Lower leg skin (tissue), 4 donors: ENCODE data around the gene ASCC1. TPM values are rescaled to one million over a fixed set of nuclear protein-coding genes. Genes with fewer than 3 reads are reported as not detected.
"Not testable (repeated sequence)": the region's sequence is repeated elsewhere in the genome, so short reads cannot be mapped to it uniquely, and the experiment has no call there.

Experiments used
- DNase-seq, 2 donors: peaks; one replicate each; pipeline ENCODE4 v3.0.0-alpha.2; 2019; ENCODE audit warnings: low spot score in 2 of 2
- H3K4me3 ChIP-seq: fragments of 200-600 bp; sonication (generic); 2 replicates; pipeline ENCODE4 v1.5.1; 2017; ENCODE audit warnings: mild to moderate bottlenecking, low read depth; ENCODE audit not compliant: poor library complexity, severe bottlenecking
- POLR2A ChIP-seq, 2 donors: fragments of 450-650 bp; IDR thresholded peaks; one replicate each; pipeline ENCODE4 v1.6.1; 2016 to 2017; ENCODE audit warnings: antibody characterized with exemption in 2 of 2, mild to moderate bottlenecking in 1 of 2, moderate library complexity in 1 of 2
- WGBS, 2 donors: methylation state at CpG; one replicate each; pipeline ENCODE4 v1.1.5; 2018; 5-methylcytosine and 5-hydroxymethylcytosine counted together
- intact Hi-C: fragments of 100-400 bp; cut with DNase I; formaldehyde crosslinking; loops from one replicate; pipeline ENCODE4 v1.15.0; 2023; ENCODE audit warnings: low total_unique reads
- total RNA-seq, 4 donors: library from RNA; depleted of rRNA; stranded (reverse); fragments of >200 nt; gene quantifications; one replicate each; pipeline ENCODE4 v1.1.0, GENCODE V29; 2016
- TF ChIP-seq, protein P1 (sequence below), 3 donors: fragments of 450-650 bp; IDR thresholded peaks; one replicate each; pipeline ENCODE4 v1.5.1; 2016; ENCODE audit warnings: antibody characterized with exemption in 3 of 3, mild to moderate bottlenecking in 3 of 3, moderate library complexity in 2 of 3

Gene ASCC1
- total RNA-seq, 4 donors from 2014 or later: 17.7 to 33.3 (median 23.1) TPM

DNA sequence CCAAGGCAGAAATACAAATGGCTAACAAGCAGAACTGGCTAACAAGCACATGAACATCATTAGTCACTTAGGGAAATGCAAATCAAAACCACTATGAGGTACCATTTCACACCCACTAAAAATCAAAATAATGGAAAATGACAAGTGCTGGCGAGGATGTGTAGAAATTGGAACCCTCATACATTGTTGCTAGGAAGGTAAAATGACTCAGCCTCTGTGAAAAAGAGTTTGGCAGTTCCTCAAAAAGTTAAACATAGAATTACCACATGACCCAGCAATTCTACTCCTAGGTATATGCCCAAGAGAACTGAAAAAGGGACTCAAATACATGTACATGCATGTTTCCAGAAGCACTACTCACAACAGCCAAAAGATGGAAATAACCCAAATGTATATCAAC, 53.1 kb downstream of the ASCC1 start:
- H3K4me3 ChIP-seq: no peak overlapping the region
- TF ChIP-seq, protein P1, sequence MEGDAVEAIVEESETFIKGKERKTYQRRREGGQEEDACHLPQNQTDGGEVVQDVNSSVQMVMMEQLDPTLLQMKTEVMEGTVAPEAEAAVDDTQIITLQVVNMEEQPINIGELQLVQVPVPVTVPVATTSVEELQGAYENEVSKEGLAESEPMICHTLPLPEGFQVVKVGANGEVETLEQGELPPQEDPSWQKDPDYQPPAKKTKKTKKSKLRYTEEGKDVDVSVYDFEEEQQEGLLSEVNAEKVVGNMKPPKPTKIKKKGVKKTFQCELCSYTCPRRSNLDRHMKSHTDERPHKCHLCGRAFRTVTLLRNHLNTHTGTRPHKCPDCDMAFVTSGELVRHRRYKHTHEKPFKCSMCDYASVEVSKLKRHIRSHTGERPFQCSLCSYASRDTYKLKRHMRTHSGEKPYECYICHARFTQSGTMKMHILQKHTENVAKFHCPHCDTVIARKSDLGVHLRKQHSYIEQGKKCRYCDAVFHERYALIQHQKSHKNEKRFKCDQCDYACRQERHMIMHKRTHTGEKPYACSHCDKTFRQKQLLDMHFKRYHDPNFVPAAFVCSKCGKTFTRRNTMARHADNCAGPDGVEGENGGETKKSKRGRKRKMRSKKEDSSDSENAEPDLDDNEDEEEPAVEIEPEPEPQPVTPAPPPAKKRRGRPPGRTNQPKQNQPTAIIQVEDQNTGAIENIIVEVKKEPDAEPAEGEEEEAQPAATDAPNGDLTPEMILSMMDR (IDR thresholded peaks at IDR 0.05): no peak
- no peak for TF ChIP-seq POLR2A (IDR thresholded peaks at IDR 0.05)
- intact Hi-C loops: no loop called here
- no peak for DNase-seq
- WGBS, 2 donors: 27 to 45% methylated on average over 1 of the region's 1 CpG

DNA sequence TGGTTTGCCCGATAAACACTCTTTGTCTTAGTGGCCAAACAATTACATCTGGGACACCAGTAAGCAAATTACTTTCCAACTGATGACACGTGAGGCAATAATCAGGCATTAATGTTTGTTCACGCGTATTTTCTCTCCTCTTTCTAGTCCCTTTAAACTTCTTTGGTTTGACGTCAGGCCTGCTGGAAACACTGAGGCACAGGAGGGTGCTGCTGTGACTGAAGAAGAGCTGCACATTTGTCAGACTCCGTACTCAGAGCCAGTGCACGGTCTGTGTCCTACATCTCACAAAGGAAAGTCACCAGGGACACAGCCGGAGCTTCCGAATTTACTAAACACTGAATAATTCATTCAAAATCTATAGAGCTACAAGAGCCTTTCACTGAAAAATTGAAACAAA, 57.9 kb downstream of the ASCC1 start:
- intact Hi-C loops: no loop called here
- 92 to 94% methylated on average over 9 of the region's 9 CpGs for WGBS, 2 donors
- no peak for TF ChIP-seq POLR2A (IDR thresholded peaks at IDR 0.05)
- TF ChIP-seq, protein P1 (IDR thresholded peaks at IDR 0.05): no peak
- no peak for DNase-seq
- H3K4me3 ChIP-seq: no peak overlapping the region

DNA sequence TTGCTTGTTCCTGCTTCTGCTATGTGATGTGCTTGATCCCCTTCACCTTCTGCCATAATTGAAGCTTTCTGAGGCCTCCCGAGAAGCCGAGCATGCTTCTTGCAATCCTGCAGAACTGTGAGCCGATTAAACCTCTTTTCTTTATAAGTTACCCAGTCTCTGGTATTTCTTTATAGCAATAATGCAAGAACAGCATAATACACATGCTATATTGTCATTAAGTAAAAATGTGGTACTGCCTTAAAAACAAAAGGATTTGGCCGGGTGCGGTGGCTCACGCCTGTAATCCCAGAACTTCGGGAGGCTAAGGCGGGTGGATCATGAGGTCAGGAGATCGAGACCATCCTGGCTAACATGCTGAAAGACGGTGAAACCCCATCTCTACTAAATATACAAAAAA, 59.9 kb downstream of the ASCC1 start:
- TF ChIP-seq POLR2A (IDR thresholded peaks at IDR 0.05): no peak
- TF ChIP-seq, protein P1 (IDR thresholded peaks at IDR 0.05): no peak
- 97 to 98% methylated on average over 10 of the region's 10 CpGs for WGBS, 2 donors
- intact Hi-C loops: no loop called here
- no peak overlapping the region for H3K4me3 ChIP-seq
- DNase-seq: no peak

DNA sequence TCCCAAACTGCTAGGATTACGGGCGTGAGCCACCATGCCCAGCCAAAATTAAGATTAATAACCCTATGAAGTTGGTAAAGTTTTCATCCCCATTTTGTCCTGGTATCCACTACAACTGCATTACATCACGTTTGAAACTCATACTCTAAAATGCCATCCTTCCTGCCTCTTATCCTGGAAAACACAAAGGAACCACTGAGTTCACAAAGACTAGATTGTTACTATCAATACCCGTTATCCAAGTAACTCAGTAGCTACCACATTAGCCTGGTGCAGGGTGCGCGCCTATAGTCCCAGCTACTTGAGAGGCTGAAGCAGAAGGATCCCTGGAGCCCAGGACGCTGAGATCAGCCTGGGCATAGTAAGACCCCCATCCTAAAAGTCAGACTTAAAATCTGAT, 63.8 kb downstream of the ASCC1 start:
- H3K4me3 ChIP-seq: no peak overlapping the region
- intact Hi-C loops: no loop called here
- no peak for TF ChIP-seq POLR2A (IDR thresholded peaks at IDR 0.05)
- TF ChIP-seq, protein P1 (IDR thresholded peaks at IDR 0.05): no peak
- 89 to 94% methylated on average over 7 of the region's 7 CpGs for WGBS, 2 donors
- DNase-seq: no peak

DNA sequence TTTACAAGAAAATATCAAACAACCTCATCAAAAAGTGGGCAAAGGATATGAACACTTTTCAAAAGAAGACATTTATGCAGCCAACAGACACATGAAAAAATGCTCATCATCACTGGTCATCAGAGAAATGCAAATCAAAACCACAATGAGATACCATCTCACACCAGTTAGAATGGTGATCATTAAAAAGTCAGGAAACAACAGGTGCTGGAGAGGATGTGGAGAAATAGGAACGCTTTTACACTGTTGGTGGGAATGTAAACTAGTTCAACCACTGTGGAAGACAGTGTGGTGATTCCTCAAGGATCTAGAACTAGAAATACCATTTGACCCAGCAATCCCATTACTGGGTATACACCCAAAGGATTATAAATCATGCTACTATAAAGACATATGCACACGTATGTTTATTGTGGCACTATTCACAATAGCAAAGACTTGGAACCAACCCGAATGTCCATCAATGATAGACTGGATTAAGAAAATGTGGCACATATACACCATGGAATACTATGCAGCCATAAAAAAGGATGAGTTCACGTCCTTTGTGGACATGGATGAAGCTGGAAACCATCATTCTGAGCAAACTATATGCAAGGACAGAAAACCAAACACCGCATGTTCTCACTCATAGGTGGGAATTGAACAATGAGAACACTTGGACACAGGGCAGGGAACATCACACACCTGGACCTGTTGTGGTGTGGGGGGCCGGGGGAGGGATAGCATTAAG, 65.2 kb downstream of the ASCC1 start:
- intact Hi-C loops, H3K4me3 ChIP-seq, DNase-seq: not testable (repeated sequence)
- 97 to 99% methylated on average over 5 to 6 of the region's 6 CpGs for WGBS, 2 donors

DNA sequence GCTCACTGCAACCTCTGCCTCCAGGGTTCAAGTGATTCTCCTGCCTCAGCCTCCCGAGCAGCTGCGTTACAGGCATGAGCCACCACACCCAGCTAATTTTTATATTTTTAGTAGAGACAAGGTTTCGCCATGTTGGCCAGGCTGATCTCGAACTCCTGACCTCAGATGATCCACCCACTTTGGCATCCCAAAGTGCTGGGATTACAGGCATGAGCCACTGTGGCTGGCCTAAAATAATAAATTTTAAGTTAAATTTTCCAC, 68.8 kb downstream of the ASCC1 start:
- DNase-seq, H3K4me3 ChIP-seq, intact Hi-C loops: not testable (repeated sequence)
- WGBS, 2 donors: 70 to 79% methylated on average over 4 of the region's 4 CpGs
